Large intestine (tissue), 3 donors: ENCODE data around the gene USB1. TPM values are rescaled to one million over a fixed set of nuclear protein-coding genes. Genes with fewer than 3 reads are reported as not detected.

ENCODE experiments used
- DNase-seq, 2 donors: peaks; one replicate each; pipeline versions ENCODE4 v3.0.0 to v3.0.0-alpha.2; 2013
- H3K27ac ChIP-seq: one replicate; pipeline ENCODE4 v1.5.1; 2013; ENCODE audit warnings: low read length
- H3K27me3 ChIP-seq: 2 replicates; pipeline ENCODE4 v1.6.1; 2013; ENCODE audit warnings: low read length; ENCODE audit not compliant: control insufficient read depth, insufficient read depth
- H3K36me3 ChIP-seq: 2 replicates; pipeline ENCODE4 v1.6.1; 2013; ENCODE audit warnings: low read length; ENCODE audit not compliant: control insufficient read depth, insufficient read depth
- H3K4me1 ChIP-seq: one replicate; pipeline ENCODE4 v1.6.1; 2013; ENCODE audit warnings: low read length; ENCODE audit not compliant: control insufficient read depth, insufficient read depth
- H3K4me3 ChIP-seq: one replicate; pipeline ENCODE4 v1.5.1; 2013; ENCODE audit warnings: low read length
- H3K9me3 ChIP-seq: one replicate; pipeline ENCODE4 v1.6.1; 2013; ENCODE audit warnings: mild to moderate bottlenecking, low read depth, low read length, moderate library complexity; ENCODE audit not compliant: control insufficient read depth
- WGBS: methylation state at CpG from one replicate; pipeline ENCODE4 v1.1.5; 2013; ENCODE audit warnings: low lambda C conversion rate; ENCODE audit not compliant: insufficient coverage; 5-methylcytosine and 5-hydroxymethylcytosine counted together
- polyA plus RNA-seq: library from polyadenylated mRNA; unstranded; fragments of 120-200 nt; gene quantifications from one replicate; pipeline ENCODE4 v1.2.1, GENCODE V29; 2013

USB1 gene
- polyA plus RNA-seq, 1 donor, result 26.5 TPM

DNA sequence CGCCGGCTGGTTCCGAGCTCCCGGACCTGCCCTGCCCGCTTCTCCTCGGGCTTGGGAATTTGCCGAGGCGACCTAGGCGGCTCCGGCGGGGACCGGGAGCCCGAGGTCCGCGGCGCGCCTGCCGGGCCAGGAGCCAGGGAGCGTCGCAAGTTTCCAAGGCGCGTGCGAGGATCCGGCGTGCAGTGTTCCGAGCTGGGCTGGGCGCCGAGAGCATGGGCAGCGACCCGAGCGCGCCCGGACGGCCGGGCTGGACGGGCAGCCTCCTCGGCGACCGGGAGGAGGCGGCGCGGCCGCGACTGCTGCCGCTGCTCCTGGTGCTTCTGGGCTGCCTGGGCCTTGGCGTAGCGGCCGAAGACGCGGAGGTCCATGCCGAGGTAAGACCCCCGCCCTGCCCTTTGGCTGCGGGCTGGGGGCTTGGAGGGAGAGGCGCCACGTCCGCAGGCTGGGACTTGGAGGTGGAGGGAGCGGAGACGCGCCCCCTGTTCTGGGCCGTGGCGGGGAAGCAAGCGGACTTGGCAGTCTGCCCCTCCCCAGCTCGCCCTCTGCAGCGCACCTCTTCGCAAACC lies 25.0 kb downstream of the USB1 start:
- Histone ChIP-seq H3K27ac (peak overlapping the region; percentile 65), H3K36me3 (peaks cover 13% of the 10 kb centered on the region), H3K4me1 (peaks cover 38% of the 10 kb centered on the region), H3K27me3 (no peaks in the 10 kb centered on the region), H3K9me3 (no peaks in the 10 kb centered on the region), H3K4me3 (peak overlapping the region; percentile 92)
- WGBS, result no CpG with 5 or more reads among the region's 65 CpGs
- peak in 1 of 2 donors; percentile 66 for DNase-seq

DNA sequence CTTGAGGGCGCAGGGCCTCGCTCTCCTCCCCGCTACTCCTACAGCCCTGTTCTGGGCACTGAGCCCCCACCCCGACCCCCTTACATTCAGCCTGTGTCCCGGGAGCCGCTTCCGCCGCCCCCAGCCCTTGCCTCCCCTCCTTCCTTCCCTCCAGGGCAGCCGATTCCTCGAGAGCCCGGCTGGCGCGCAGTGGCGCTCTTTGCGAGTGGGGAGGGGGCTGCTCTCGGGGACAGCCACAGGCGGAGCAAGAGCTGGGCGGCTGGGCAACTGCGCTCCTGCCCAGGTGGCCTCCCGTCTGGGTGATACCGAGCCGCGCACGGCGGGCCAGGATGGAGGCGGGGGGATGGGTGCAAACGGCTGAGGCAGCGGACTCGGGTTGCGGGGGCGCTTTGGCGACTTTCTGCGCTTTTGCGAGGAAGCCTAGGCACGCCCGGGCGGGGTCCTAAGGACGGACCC lies 25.5 kb downstream of the USB1 start:
- Histone ChIP-seq H3K27ac (peak overlapping the region; percentile 65), H3K36me3 (peaks cover 13% of the 10 kb centered on the region), H3K27me3 (no peaks in the 10 kb centered on the region), H3K4me1 (peaks cover 38% of the 10 kb centered on the region), H3K4me3 (peak overlapping the region; percentile 92), H3K9me3 (no peaks in the 10 kb centered on the region)
- no CpG with 5 or more reads among the region's 38 CpGs for WGBS
- DNase-seq, result no peak

- no peaks in the 10 kb centered on the region for H3K27me3 ChIP-seq
- H3K4me1 ChIP-seq, result peaks cover 37% of the 10 kb centered on the region
- peaks cover 13% of the 10 kb centered on the region for H3K36me3 ChIP-seq
- H3K9me3 ChIP-seq, result no peaks in the 10 kb centered on the region
- peak overlapping the region; percentile 92 for H3K4me3 ChIP-seq
- H3K27ac ChIP-seq, result peak overlapping the region; percentile 65
- no CpG with 5 or more reads among the region's 43 CpGs for WGBS
- DNase-seq, result peak; percentile 52 to 75
Measured at GRCh38 chr16:58027161-58027915, 26.1 kb downstream of the USB1 start.

DNA sequence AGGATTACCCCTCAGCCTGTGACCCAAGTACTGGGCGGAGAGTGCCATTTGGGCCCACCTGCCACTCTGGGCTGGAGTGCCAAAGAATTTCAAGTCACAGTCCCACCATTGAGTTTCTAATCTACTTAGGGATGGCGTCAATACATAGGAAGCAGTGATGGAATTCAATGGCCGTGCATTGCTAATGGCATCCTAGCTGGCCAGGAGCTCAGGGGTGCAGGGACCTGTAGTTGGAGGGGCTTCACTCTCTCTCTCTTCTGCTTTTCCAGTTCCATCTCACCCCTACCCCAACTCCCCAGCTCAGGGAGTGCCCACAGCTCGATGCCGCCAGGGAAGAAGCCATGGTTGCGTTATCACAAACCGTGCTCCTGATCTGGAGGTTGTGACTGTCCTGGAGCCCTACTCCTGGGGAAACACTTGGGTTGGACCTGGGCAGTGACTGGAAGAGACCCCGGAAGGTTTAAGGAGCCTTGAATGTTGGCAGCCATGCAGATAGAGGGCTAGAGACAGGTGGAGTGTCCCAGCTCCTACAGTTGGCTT lies 26.8 kb downstream of the USB1 start:
- no CpG with 5 or more reads among the region's 8 CpGs for WGBS
- peaks cover 31% of the 10 kb centered on the region for H3K4me1 ChIP-seq
- peaks cover 13% of the 10 kb centered on the region for H3K36me3 ChIP-seq

GRCh38 chr16:58028541-58029070 lies 27.4 kb downstream of the USB1 start:
- Histone ChIP-seq H3K27me3 (no peaks in the 10 kb centered on the region), H3K4me1 (peaks cover 31% of the 10 kb centered on the region), H3K36me3 (peaks cover 13% of the 10 kb centered on the region), H3K27ac (no peak overlapping the region), H3K4me3 (no peak overlapping the region), H3K9me3 (no peaks in the 10 kb centered on the region)
- DNase-seq, result no peak
- no CpG with 5 or more reads among the region's 6 CpGs for WGBS

More for the DNA sequence above, 26.8 kb downstream of the USB1 start:
- Histone ChIP-seq H3K4me3 (no peak overlapping the region), H3K9me3 (no peaks in the 10 kb centered on the region), H3K27ac (no peak overlapping the region), H3K27me3 (no peaks in the 10 kb centered on the region)
- no peak for DNase-seq

GRCh38 chr16:58029410-58029809 lies 28.2 kb downstream of the USB1 start:
- H3K4me1 ChIP-seq, result peaks cover 23% of the 10 kb centered on the region
- no peaks in the 10 kb centered on the region for H3K27me3 ChIP-seq
- no peak overlapping the region for H3K4me3 ChIP-seq
- no peak for DNase-seq
- WGBS, result no CpG with 5 or more reads among the region's 2 CpGs
- H3K9me3 ChIP-seq, result no peaks in the 10 kb centered on the region
- H3K36me3 ChIP-seq, result peaks cover 13% of the 10 kb centered on the region
- H3K27ac ChIP-seq, result no peak overlapping the region

GRCh38 chr16:58030136-58030840 lies 29.1 kb downstream of the USB1 start:
- no peaks in the 10 kb centered on the region for H3K27me3 ChIP-seq
- peaks cover 13% of the 10 kb centered on the region for H3K36me3 ChIP-seq
- H3K27ac ChIP-seq, result no peak overlapping the region
- no peak overlapping the region for H3K4me3 ChIP-seq
- H3K9me3 ChIP-seq, result no peaks in the 10 kb centered on the region
- peaks cover 27% of the 10 kb centered on the region for H3K4me1 ChIP-seq
- WGBS, result no CpG with 5 or more reads among the region's 11 CpGs
- DNase-seq, result no peak

GRCh38 chr16:58031016-58031800 lies 30.0 kb downstream of the USB1 start:
- peaks cover 27% of the 10 kb centered on the region for H3K4me1 ChIP-seq
- peaks cover 18% of the 10 kb centered on the region for H3K36me3 ChIP-seq
- H3K27me3 ChIP-seq, result no peaks in the 10 kb centered on the region
- DNase-seq, result no peak
- no peaks in the 10 kb centered on the region for H3K9me3 ChIP-seq
- H3K27ac ChIP-seq, result no peak overlapping the region
- no peak overlapping the region for H3K4me3 ChIP-seq
- WGBS, result no CpG with 5 or more reads among the region's 14 CpGs

DNA sequence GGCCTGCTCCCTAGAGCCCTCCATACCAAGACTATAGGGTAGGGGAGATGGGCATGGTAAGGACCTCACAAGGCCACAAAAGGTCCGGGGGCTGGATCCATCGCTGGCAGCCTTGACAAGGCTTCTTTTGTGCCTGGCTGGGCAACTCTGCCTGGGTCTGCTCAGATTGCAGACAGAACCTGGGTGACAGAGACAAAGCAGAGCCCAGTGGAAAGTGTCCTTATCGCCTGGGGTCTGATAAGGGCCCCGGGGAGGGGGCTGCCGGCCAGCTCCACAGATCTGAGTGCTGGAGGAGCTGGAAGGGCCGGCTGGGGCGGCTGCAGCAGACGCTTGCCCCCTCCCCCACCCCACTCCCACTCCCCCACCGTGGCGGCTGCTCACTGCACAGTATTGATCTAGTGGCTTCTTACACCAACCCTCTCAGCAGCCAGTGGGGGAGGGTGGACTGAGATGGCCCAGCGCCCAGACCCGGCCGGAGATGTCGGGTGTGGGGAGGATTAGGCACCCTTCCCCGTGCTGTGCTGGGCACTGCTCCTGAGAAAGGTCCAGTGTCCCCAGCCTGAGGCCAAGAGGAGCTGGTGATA lies 31.6 kb downstream of the USB1 start:
- no peaks in the 10 kb centered on the region for H3K27me3 ChIP-seq
- H3K27ac ChIP-seq, result no peak overlapping the region
- H3K9me3 ChIP-seq, result no peaks in the 10 kb centered on the region
- no peak for DNase-seq
- no peak overlapping the region for H3K4me3 ChIP-seq
- H3K36me3 ChIP-seq, result peaks cover 27% of the 10 kb centered on the region
- no CpG with 5 or more reads among the region's 15 CpGs for WGBS
- peaks cover 26% of the 10 kb centered on the region for H3K4me1 ChIP-seq
